ENCODE data around the gene SBF2. TPM values are rescaled to one million over a fixed set of nuclear protein-coding genes. Genes with fewer than 3 reads are reported as not detected.

The SBF2 gene
- total and polyA plus RNA-seq, 8 donors, result 25.7 to 62.6 (median 57.0) TPM

GRCh38 chr11:10032935-10033334 is 261.1 kb downstream of the SBF2 start:
- no peaks in the 10 kb centered on the region for H3K4me1 ChIP-seq
- no peaks in the 10 kb centered on the region for H3K9me3 ChIP-seq
- H3K36me3 ChIP-seq, result no peaks in the 10 kb centered on the region
- H3K27ac ChIP-seq, result no peak overlapping the region
- H3K4me3 ChIP-seq, result no peak overlapping the region
- no peaks in the 10 kb centered on the region for H3K27me3 ChIP-seq
- intact Hi-C loops (cut with DNase I), result no loop called here
- no peak for ATAC-seq
- no peak for DNase-seq
- no peak for TF ChIP-seq CTCF (IDR thresholded peaks at IDR 0.05)

GRCh38 chr11:10030122-10030490 is 263.9 kb downstream of the SBF2 start:
- intact Hi-C loops (cut with DNase I), result no loop called here
- no peaks in the 10 kb centered on the region for H3K4me1 ChIP-seq
- DNase-seq (no peak), ATAC-seq (no peak)
- no peak overlapping the region for H3K4me3 ChIP-seq
- H3K36me3 ChIP-seq, result no peaks in the 10 kb centered on the region
- no peak for TF ChIP-seq CTCF (IDR thresholded peaks at IDR 0.05)
- H3K9me3 ChIP-seq, result no peaks in the 10 kb centered on the region
- H3K27ac ChIP-seq, result no peak overlapping the region
- H3K27me3 ChIP-seq, result no peaks in the 10 kb centered on the region

- Histone ChIP-seq H3K4me1 (no peaks in the 10 kb centered on the region), H3K9me3 (no peaks in the 10 kb centered on the region), H3K27me3 (no peaks in the 10 kb centered on the region), H3K27ac (no peak overlapping the region), H3K4me3 (no peak overlapping the region), H3K36me3 (no peaks in the 10 kb centered on the region)
- no peak for DNase-seq
- TF ChIP-seq CTCF (IDR thresholded peaks at IDR 0.05), result no peak
- ATAC-seq, result no peak
- intact Hi-C loops (cut with DNase I), result no loop called here
Observed at GRCh38 chr11:10029386-10030121, 264.5 kb downstream of the SBF2 start.

GRCh38 chr11:10026514-10026913 is 267.5 kb downstream of the SBF2 start:
- intact Hi-C loops (cut with DNase I), result no loop called here
- Histone ChIP-seq H3K4me3 (no peak overlapping the region), H3K27ac (no peak overlapping the region), H3K9me3 (no peaks in the 10 kb centered on the region), H3K4me1 (peaks cover 0 to 8% of the 10 kb centered on the region in 2 donors), H3K27me3 (no peaks in the 10 kb centered on the region), H3K36me3 (no peaks in the 10 kb centered on the region)
- ATAC-seq (no peak), DNase-seq (no peak)
- TF ChIP-seq CTCF (IDR thresholded peaks at IDR 0.05), result no peak

- no peaks in the 10 kb centered on the region for H3K9me3 ChIP-seq
- H3K4me3 ChIP-seq, result no peak overlapping the region
- H3K27ac ChIP-seq, result no peak overlapping the region
- TF ChIP-seq CTCF (IDR thresholded peaks at IDR 0.05), result no peak
- intact Hi-C loops (cut with DNase I), result no loop called here
- H3K36me3 ChIP-seq, result no peaks in the 10 kb centered on the region
- no peak for DNase-seq
- H3K4me1 ChIP-seq, result peaks cover 0 to 9% of the 10 kb centered on the region in 2 donors
- no peaks in the 10 kb centered on the region for H3K27me3 ChIP-seq
- ATAC-seq, result no peak
Observed at GRCh38 chr11:10023212-10023611, 270.8 kb downstream of the SBF2 start.

All from left lung (tissue), 10 donors.